Measurements from ENCODE around the gene CDH4.

- TF ChIP-seq CTCF (conservative IDR thresholded peaks at IDR 0.05; ENCODE audit: low read length) = no peak
- no peak for TF ChIP-seq EZH2phosphoT487 (IDR thresholded peaks at IDR 0.05; ENCODE audit: borderline replicate concordance, low read depth, low read length)
Measured at GRCh38 chr20:61866165-61866564, 614.1 kb downstream of the CDH4 start.

Data from OCI-LY7 (cell line).